HUES48 (cell line): ENCODE results near the gene TAX1BP3.

Source experiments
- H3K27ac ChIP-seq: one replicate; pipeline ENCODE4 v1.7.0; 2013; ENCODE audit warnings: low read depth, low read length, inconsistent platforms
- H3K27me3 ChIP-seq: 2 replicates; pipeline ENCODE4 v1.6.1; 2013; ENCODE audit warnings: mild to moderate bottlenecking, low read length; ENCODE audit not compliant: control insufficient read depth, insufficient read depth
- H3K36me3 ChIP-seq: 2 replicates; pipeline ENCODE4 v1.6.1; 2013; ENCODE audit warnings: low read length; ENCODE audit not compliant: control insufficient read depth, insufficient read depth
- H3K4me1 ChIP-seq: 2 replicates; pipeline ENCODE4 v1.6.1; 2013; ENCODE audit warnings: mild to moderate bottlenecking, low read length; ENCODE audit not compliant: control insufficient read depth, insufficient read depth
- H3K4me3 ChIP-seq: 2 replicates; pipeline ENCODE4 v1.5.1; 2013; ENCODE audit warnings: mild to moderate bottlenecking, low read depth, low read length
- H3K9ac ChIP-seq: 2 replicates; pipeline ENCODE4 v1.6.1; 2013; ENCODE audit warnings: mild to moderate bottlenecking, low read depth, low read length, moderate library complexity
- H3K9me3 ChIP-seq: 2 replicates; pipeline ENCODE4 v1.6.1; 2013; ENCODE audit warnings: low read length; ENCODE audit not compliant: control insufficient read depth, insufficient read depth

Gene TAX1BP3

DNA sequence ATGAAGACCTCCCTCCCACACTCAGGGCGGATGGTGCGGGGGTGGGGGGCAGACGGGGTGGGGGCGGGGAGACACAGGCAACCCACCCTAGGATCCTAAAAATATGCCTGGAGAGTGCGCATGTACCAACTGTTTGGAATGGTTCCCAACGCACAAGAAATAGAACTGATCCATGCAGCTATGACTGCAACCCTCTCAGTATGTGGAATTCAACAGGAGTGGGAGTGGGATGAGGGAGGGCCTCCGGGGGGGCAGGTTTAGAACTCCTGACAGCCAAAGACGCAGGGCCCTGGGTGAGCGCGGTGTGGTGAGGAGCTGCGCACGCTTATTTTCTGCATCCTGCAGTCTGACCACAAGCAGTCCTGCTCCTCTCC lies 28.7 kb upstream of the TAX1BP3 start:
- no peaks in the 10 kb centered on the region for H3K9me3 ChIP-seq
- no peak overlapping the region for H3K9ac ChIP-seq
- no peak overlapping the region for H3K27ac ChIP-seq
- peaks cover 3% of the 10 kb centered on the region; the same call in 1 of the 2 replicates for H3K4me1 ChIP-seq
- H3K36me3 ChIP-seq, result no peaks in the 10 kb centered on the region
- H3K4me3 ChIP-seq, result no peak overlapping the region
- peaks cover 31% of the 10 kb centered on the region for H3K27me3 ChIP-seq

DNA sequence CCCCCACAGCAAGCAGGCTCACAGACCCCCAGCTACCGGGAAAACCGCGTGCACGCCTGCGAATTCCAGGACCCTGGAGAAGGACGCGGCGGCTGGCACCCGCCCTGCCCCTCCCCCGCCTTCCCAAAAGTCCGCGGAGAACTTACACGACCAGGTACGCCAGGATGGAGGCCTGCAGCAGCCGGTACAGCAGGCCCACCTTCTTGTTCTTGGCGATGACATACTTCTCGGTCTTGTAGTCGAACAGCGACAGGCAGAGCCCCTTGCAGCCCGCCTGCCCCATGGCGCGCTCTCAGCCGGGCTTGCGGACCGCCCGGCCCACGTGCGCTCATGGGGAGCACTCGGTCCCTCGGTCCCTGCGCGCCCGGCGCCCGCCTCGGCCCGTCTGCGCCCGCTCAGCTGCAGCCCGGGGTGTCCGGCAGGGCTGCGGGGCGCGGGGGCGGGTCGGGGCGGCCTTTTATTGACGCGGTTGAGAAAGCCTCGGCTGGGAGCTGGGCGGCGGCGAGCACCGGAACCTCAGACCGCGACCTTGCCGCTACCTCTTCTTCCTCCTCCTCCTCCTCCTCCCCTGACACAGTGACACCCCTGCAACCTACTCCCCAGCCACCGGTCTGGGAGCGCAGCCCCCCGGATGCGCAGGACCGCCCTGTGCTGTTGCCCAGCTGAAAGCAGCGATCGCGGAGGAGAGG lies 27.5 kb upstream of the TAX1BP3 start, which contains the start of gene P2RX5:
TSS of gene P2RX5 (minus strand) at position 433 of the 689 bp plus-strand sequence. CDS start at position 283, 150 bp downstream.
- no peaks in the 10 kb centered on the region for H3K36me3 ChIP-seq
- H3K9ac ChIP-seq, result no peak within 1 kb of the TSS; the same call in 1 of the 2 replicates
- H3K9me3 ChIP-seq, result no peaks in the 10 kb centered on the region
- peaks cover 3% of the 10 kb centered on the region; the same call in 1 of the 2 replicates for H3K4me1 ChIP-seq
- no peak within 1 kb of the TSS for H3K27ac ChIP-seq
- H3K4me3 ChIP-seq, result peak within 1 kb of the TSS; percentile 75
- peaks cover 31% of the 10 kb centered on the region for H3K27me3 ChIP-seq

DNA sequence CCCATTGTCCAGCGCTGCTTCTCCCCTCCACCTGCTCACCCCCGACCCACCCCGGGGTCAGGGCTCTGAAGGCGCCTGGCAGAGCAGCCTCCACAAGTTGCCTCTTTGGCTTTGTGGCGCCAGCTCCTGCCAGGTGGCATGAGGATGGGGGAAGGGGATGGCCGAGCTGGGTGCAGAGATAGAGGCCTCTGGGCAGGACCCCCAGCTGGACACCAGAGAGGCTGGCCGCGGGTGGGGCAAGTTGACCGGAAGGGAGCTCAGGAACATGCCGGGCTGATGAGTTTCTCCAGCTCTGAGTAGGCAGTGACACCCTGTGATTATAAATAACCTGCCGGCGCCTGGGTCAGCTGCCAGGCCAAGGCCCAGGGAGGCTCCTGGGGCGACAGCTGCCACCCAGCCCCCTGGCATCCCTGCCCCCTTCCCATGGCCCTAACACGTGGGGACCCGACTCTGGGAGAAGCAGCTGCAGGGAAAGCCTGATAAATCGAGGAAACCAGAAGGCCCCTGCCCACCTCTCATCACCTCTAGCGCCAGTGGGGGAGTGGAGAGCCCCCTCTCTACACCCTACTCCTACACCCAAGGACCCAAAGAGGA lies 26.8 kb upstream of the TAX1BP3 start:
- Histone ChIP-seq H3K27ac (no peak overlapping the region), H3K36me3 (no peaks in the 10 kb centered on the region), H3K27me3 (peaks cover 31% of the 10 kb centered on the region), H3K4me1 (peaks cover 3% of the 10 kb centered on the region; the same call in 1 of the 2 replicates), H3K4me3 (peak overlapping the region; percentile 75), H3K9me3 (no peaks in the 10 kb centered on the region), H3K9ac (no peak overlapping the region)

DNA sequence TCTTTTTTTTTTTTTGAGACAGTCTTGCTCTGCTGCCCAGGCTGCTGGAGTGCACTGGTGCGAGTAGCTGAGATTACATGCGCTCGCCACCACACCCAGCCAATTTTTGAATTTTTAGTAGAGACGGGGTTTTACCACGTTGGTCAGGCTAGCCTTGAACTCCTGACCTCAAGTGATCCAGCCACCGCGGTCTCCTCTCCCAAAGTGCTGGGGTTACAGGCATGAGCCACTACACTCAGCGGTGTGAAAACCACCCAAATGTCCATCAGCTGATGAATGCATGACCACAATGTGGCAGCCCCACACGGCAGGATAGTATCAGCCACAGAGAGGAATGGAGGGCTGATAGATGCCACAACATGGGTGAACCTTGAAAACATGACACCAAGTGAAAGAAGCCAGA lies 25.5 kb upstream of the TAX1BP3 start:
- no peaks in the 10 kb centered on the region for H3K36me3 ChIP-seq
- H3K27ac ChIP-seq, result no peak overlapping the region
- no peak overlapping the region for H3K9ac ChIP-seq
- no peaks in the 10 kb centered on the region for H3K9me3 ChIP-seq
- H3K4me1 ChIP-seq, result peaks cover 3% of the 10 kb centered on the region; the same call in 1 of the 2 replicates
- H3K27me3 ChIP-seq, result peaks cover 31% of the 10 kb centered on the region
- H3K4me3 ChIP-seq, result no peak overlapping the region

DNA sequence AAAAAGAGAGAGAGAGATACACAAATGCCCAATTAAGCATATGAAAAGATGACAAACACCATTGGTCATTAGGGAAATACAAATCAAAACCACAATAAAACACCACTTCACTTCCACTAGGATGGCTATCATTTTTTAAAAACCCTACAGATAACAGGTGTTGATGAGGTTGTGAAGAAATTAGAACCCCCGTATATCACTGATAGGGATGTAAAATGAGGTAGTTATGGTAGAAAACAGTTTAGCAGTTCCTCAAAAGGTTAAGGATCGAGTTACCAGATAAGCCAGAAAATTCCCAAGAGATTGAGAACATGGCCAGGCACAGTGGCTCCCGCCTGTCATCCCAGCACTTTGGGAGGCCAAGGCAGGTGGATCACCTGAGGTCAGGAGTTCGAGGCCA lies 24.8 kb upstream of the TAX1BP3 start:
- no peak overlapping the region for H3K4me3 ChIP-seq

DNA sequence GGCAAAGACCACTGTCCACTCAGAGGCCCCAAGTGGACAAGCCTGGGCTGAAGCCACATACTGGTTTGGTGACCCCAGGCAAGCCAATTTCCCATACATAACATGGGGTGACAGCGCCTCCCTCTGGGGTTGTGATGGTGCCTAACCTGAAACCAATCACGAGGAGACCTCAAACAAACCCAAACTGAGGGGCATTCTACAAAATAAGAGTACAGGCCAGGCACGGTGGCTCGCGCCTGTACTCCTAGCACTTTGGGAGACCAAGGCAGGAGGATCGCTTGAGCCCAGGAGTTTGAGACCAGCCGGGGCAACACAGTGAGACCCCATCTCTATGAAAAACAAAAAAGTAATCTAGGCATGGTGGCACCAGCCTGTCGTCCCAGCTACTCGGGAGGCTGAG lies 24.0 kb upstream of the TAX1BP3 start:
- Histone ChIP-seq H3K4me1 (peaks cover 3% of the 10 kb centered on the region; the same call in 1 of the 2 replicates), H3K27me3 (peaks cover 29% of the 10 kb centered on the region), H3K36me3 (no peaks in the 10 kb centered on the region), H3K27ac (no peak overlapping the region), H3K4me3 (no peak overlapping the region), H3K9ac (no peak overlapping the region), H3K9me3 (no peaks in the 10 kb centered on the region)

More for the DNA sequence above, 24.8 kb upstream of the TAX1BP3 start:
- H3K27ac ChIP-seq, result no peak overlapping the region
- H3K27me3 ChIP-seq, result peaks cover 31% of the 10 kb centered on the region
- no peak overlapping the region for H3K9ac ChIP-seq
- peaks cover 3% of the 10 kb centered on the region; the same call in 1 of the 2 replicates for H3K4me1 ChIP-seq
- no peaks in the 10 kb centered on the region for H3K9me3 ChIP-seq
- no peaks in the 10 kb centered on the region for H3K36me3 ChIP-seq

DNA sequence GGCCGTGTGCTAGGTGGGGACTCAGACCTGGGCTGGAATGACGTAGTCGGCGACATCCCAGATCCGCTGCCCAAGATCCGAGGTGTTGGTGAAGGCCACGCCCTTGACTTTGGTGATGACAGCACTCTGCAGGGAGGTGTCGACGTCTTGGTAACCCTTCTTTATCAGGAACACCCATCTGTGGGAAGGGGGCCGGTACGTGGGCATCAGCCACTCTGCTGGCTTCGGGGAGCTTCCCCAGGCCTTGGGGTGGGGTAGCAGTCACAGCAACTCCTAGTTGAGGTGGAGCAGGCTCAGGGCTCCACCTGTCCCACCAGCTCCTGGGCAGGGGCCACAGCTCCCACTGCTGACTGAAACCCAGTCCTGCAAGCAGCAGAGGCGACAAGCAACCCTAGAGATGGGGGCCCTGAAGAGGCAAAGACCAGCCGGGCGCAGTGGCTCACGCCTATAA lies 23.3 kb upstream of the TAX1BP3 start:
- no peak overlapping the region for H3K27ac ChIP-seq
- peaks cover 3% of the 10 kb centered on the region; the same call in 1 of the 2 replicates for H3K4me1 ChIP-seq
- H3K9me3 ChIP-seq, result no peaks in the 10 kb centered on the region
- no peaks in the 10 kb centered on the region for H3K36me3 ChIP-seq
- H3K27me3 ChIP-seq, result peaks cover 24% of the 10 kb centered on the region
- H3K4me3 ChIP-seq, result no peak overlapping the region
- H3K9ac ChIP-seq, result no peak overlapping the region

DNA sequence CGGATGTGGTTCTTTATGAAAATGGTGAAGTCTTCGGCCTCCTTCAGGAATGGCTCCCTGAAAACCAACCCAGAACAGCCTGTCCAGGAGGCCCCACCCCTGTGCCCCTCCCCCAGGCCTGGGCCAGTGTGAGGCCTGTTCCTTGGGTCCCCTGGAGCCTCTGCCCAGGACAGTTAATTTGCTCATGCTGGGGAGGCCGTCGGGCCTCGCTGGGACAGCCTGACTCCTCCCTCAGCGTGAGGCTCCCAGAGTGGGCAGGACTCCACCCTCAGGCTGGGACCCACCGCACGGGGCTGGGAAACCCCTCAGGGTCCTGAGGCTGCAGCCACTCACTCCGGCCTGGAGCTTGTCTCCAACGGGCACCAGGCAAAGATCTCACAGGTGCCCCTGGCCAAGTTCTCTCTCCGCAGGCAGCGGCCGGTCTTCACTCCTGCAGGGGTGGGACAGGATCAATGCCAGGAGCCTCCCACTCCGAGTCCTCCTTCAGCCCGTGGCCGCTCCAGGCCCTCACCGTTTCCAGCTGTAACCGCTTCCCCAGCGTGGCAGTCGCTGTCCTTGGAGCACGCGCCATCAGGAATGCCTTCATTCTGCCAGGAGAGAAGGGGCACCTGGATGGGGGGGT lies 21.8 kb upstream of the TAX1BP3 start:
- H3K27ac ChIP-seq, result no peak overlapping the region
- H3K9me3 ChIP-seq, result no peaks in the 10 kb centered on the region
- peaks cover 9% of the 10 kb centered on the region for H3K27me3 ChIP-seq
- H3K36me3 ChIP-seq, result no peaks in the 10 kb centered on the region
- H3K9ac ChIP-seq, result no peak overlapping the region
- no peak overlapping the region for H3K4me3 ChIP-seq
- no peaks in the 10 kb centered on the region for H3K4me1 ChIP-seq

DNA sequence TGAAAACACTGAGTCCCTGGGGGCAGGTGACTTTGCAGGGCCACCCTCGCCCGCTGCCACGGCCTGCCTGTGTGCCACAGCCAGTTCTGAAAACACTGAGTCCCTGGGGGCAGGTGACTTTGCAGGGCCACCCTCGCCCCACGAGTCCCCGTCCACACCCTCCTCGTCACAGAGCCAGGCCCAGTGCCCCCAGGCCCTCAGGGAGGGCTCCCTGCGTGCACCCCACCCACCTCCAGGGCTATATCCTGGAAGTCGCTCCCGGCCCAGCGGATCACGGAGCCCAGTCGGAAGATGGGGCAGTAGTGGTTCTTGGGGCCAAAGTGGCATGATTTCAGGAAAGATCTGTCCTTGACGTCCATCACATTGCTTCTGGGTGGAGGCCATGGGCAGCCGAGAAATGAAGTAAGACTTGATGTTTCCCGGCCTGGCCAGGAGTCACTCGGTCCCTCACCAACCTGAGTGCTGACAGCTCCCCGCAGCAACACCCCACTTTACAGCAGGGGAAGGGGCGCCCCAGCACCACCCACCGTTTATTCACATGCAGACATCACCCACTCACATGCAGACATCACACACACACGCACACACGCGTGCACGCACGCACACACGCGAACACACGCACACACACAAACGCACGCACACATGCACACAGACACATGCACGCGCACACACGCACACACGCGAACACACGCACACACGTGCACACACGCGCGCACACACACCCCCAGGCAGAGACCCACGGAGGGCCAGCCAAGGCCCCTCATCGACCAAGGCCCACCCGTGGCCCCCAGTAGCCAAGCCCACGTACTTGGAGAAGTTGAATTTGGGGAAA lies 21.1 kb upstream of the TAX1BP3 start:
- Histone ChIP-seq H3K9me3 (no peaks in the 10 kb centered on the region), H3K27ac (no peak overlapping the region), H3K4me3 (no peak overlapping the region), H3K36me3 (no peaks in the 10 kb centered on the region), H3K9ac (no peak overlapping the region), H3K4me1 (no peaks in the 10 kb centered on the region), H3K27me3 (0 out of 2 replicates have a peak, but pooled peaks cover 2% of the 10 kb centered on the region)

DNA sequence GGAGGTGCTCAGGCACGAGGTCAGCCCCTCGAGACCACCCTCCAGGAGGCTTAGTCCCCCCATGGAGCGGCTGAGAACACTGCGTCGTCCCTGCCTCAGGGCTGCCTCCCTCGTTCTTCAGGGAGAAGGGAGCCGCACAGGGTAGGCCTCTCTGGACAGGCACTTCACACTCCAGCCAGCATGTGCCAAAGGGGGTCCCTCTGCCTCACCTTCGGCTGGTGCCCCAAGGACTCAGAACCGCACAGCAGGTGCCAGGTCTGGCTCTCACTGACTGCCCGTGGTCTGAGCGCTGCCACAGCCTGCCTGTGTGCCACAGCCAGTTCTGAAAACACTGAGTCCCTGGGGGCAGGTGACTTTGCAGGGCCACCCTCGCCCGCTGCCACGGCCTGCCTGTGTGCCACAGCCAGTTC lies 20.5 kb upstream of the TAX1BP3 start:
- no peak overlapping the region for H3K9ac ChIP-seq

More for the DNA sequence above, 20.5 kb upstream of the TAX1BP3 start:
- Histone ChIP-seq H3K27me3 (no peaks in the 10 kb centered on the region), H3K27ac (no peak overlapping the region), H3K4me1 (no peaks in the 10 kb centered on the region), H3K36me3 (no peaks in the 10 kb centered on the region), H3K9me3 (no peaks in the 10 kb centered on the region), H3K4me3 (no peak overlapping the region)
